Fibroblast of pulmonary artery (primary cell): ENCODE data around the gene KAT2B.
A peak's percentile ranks its signal among the peaks of the same experiment; 100 is the strongest.

Experiments used
- DNase-seq: peaks from one replicate; pipeline ENCODE4 v3.0.0-alpha.2; 2010; ENCODE audit warnings: low read depth
- H3K4me3 ChIP-seq: replicated peaks from 2 replicates; pipeline ENCODE4 v1.5.1; 2011; ENCODE audit warnings: low read depth, mild to moderate bottlenecking, control low read depth, low read length, moderate library complexity
- CTCF ChIP-seq: IDR thresholded peaks from 2 replicates; pipeline ENCODE4 v1.5.1; 2011; ENCODE audit warnings: mild to moderate bottlenecking, control low read depth, low read length, inconsistent platforms; ENCODE audit errors: missing control alignments

Gene KAT2B

GRCh38 chr3:20051123-20051806, 11.0 kb downstream of the KAT2B start:
- DNase-seq, result no peak
- no peak for TF ChIP-seq CTCF
- no peak overlapping the region for H3K4me3 ChIP-seq

GRCh38 chr3:20052851-20053250, 12.6 kb downstream of the KAT2B start:
- no peak for TF ChIP-seq CTCF
- no peak for DNase-seq
- H3K4me3 ChIP-seq, result no peak overlapping the region

GRCh38 chr3:20054549-20054987, 14.3 kb downstream of the KAT2B start:
- DNase-seq, result peak; percentile 88
- no peak for TF ChIP-seq CTCF
- no peak overlapping the region for H3K4me3 ChIP-seq

GRCh38 chr3:20055020-20055775, 15.0 kb downstream of the KAT2B start:
- H3K4me3 ChIP-seq, result no peak overlapping the region
- no peak for TF ChIP-seq CTCF
- DNase-seq, result no peak

GRCh38 chr3:20055842-20056241, 15.6 kb downstream of the KAT2B start:
- TF ChIP-seq CTCF, result no peak
- no peak overlapping the region for H3K4me3 ChIP-seq
- no peak for DNase-seq

GRCh38 chr3:20056725-20057611, 16.7 kb downstream of the KAT2B start:
- DNase-seq, result peak; percentile 88
- TF ChIP-seq CTCF, result no peak
- no peak overlapping the region for H3K4me3 ChIP-seq
